ENCODE measurements around the gene TNFRSF19. TPM values are rescaled to one million over a fixed set of nuclear protein-coding genes. Genes with fewer than 3 reads are reported as not detected.

The TNFRSF19 gene
- total RNA-seq, 2 experiments from 2014 or later = not detected

DNA sequence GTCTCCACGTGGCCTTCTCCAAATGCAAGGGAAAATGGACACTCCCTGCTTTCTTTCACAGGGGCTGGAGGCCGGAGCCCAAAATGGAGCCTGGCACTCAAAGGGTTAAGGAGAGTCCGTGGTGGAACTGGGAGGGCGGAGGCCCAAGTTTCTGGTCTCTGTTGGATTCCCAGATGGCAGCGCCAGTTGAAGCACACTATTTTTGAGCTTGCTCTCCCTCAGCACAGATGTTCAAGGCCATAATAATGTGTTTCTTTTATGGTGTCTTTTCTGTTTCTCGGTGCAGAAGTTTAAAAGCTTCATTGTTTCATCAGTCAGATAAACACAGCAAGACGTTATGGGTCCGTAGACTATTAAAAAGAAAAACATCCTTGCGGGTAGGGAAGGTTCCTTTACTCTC, 67.6 kb downstream of the TNFRSF19 start:
- no peaks in the 10 kb centered on the region for H3K36me3 Mint-ChIP-seq (ENCODE audit: low read depth)
- intact Hi-C loops (cut with DNase I, micrococcal nuclease) = no loop called here
- ATAC-seq (ENCODE audit: poor library complexity) (no peak), DNase-seq (no peak)
- H3K27me3 ChIP-seq (ENCODE audit: control insufficient read depth in 1 of 2, insufficient read depth in 2 of 2, low read length in 2 of 2) = no peaks in the 10 kb centered on the region
- H3K27me3 Mint-ChIP-seq = no peaks in the 10 kb centered on the region
- no peaks in the 10 kb centered on the region for H3K4me1 ChIP-seq (ENCODE audit: insufficient read depth, low read length)
- POLR2A ChIA-PET = no interaction called here
- H3K4me3 Mint-ChIP-seq = no peak overlapping the region
- no peak overlapping the region for H3K27ac ChIP-seq (ENCODE audit: low read depth in 1 of 2, low read length in 2 of 2)
- H3K36me3 ChIP-seq (ENCODE audit: insufficient read depth, low read length) = no peaks in the 10 kb centered on the region
- H3K4me3 ChIP-seq (ENCODE audit: low read length) = no peak overlapping the region
- no peaks in the 10 kb centered on the region for H3K9me3 Mint-ChIP-seq
- H3K4me1 Mint-ChIP-seq (ENCODE audit: low read depth) = no peaks in the 10 kb centered on the region
- H3K27ac Mint-ChIP-seq = no peak overlapping the region
- TF ChIP-seq, protein P1, sequence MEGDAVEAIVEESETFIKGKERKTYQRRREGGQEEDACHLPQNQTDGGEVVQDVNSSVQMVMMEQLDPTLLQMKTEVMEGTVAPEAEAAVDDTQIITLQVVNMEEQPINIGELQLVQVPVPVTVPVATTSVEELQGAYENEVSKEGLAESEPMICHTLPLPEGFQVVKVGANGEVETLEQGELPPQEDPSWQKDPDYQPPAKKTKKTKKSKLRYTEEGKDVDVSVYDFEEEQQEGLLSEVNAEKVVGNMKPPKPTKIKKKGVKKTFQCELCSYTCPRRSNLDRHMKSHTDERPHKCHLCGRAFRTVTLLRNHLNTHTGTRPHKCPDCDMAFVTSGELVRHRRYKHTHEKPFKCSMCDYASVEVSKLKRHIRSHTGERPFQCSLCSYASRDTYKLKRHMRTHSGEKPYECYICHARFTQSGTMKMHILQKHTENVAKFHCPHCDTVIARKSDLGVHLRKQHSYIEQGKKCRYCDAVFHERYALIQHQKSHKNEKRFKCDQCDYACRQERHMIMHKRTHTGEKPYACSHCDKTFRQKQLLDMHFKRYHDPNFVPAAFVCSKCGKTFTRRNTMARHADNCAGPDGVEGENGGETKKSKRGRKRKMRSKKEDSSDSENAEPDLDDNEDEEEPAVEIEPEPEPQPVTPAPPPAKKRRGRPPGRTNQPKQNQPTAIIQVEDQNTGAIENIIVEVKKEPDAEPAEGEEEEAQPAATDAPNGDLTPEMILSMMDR (IDR thresholded peaks at IDR 0.05) = no peak
- H3K9me3 ChIP-seq (ENCODE audit: control insufficient read depth in 1 of 2, insufficient read depth in 1 of 2, low read length in 2 of 2) = no peaks in the 10 kb centered on the region
- CTCF ChIA-PET = no interaction called here

- Histone ChIP-seq H3K27me3 (ENCODE audit: control insufficient read depth in 1 of 2, insufficient read depth in 2 of 2, low read length in 2 of 2) (no peaks in the 10 kb centered on the region), H3K4me3 (ENCODE audit: low read length) (no peak overlapping the region), H3K4me1 (ENCODE audit: insufficient read depth, low read length) (no peaks in the 10 kb centered on the region), H3K36me3 (ENCODE audit: insufficient read depth, low read length) (no peaks in the 10 kb centered on the region), H3K27ac (ENCODE audit: low read depth in 1 of 2, low read length in 2 of 2) (no peak overlapping the region), H3K9me3 (ENCODE audit: control insufficient read depth in 1 of 2, insufficient read depth in 1 of 2, low read length in 2 of 2) (no peaks in the 10 kb centered on the region)
- Mint-ChIP-seq H3K36me3 (ENCODE audit: low read depth) (no peaks in the 10 kb centered on the region), H3K4me3 (no peak overlapping the region), H3K27ac (no peak overlapping the region), H3K9me3 (no peaks in the 10 kb centered on the region), H3K27me3 (no peaks in the 10 kb centered on the region), H3K4me1 (ENCODE audit: low read depth) (no peaks in the 10 kb centered on the region)
- intact Hi-C loops (cut with DNase I, micrococcal nuclease) = no loop called here
- TF ChIP-seq, protein P1 (IDR thresholded peaks at IDR 0.05) = no peak
- POLR2A ChIA-PET = interaction anchor here (0.7 kb wide), 1 partner anchor 10 kb away, joined by 3 read pairs; no protein-coding TSS in a partner anchor
- DNase-seq (no peak), ATAC-seq (ENCODE audit: poor library complexity) (no peak)
- CTCF ChIA-PET = no interaction called here
These were observed 69.5 kb downstream of the TNFRSF19 start for GRCh38 chr13:23639674-23640073.

DNA sequence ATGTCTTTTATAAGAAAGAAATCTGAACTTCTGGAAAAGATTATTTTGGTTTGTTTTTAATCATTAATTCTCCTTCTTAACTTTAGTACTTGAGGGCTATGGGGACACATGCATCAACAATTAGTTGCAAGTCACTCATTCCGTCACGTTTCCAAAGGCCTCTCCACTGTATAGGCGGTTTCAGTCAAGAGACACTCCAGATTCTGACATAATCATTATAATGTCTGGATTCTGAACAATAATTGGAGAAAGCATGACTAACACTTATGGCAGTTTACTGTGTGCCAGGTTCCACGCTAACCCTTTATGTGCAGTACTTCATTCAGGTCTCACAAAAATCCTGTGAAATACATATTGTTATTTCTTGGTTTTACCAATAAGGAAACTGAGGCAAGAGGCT, 71.9 kb downstream of the TNFRSF19 start:
- H3K9me3 Mint-ChIP-seq = no peaks in the 10 kb centered on the region
- H3K27ac Mint-ChIP-seq = no peak overlapping the region
- no peak overlapping the region for H3K4me3 Mint-ChIP-seq
- Histone ChIP-seq H3K4me1 (ENCODE audit: insufficient read depth, low read length) (no peaks in the 10 kb centered on the region), H3K27me3 (ENCODE audit: control insufficient read depth in 1 of 2, insufficient read depth in 2 of 2, low read length in 2 of 2) (no peaks in the 10 kb centered on the region), H3K27ac (ENCODE audit: low read depth in 1 of 2, low read length in 2 of 2) (no peak overlapping the region), H3K9me3 (ENCODE audit: control insufficient read depth in 1 of 2, insufficient read depth in 1 of 2, low read length in 2 of 2) (no peaks in the 10 kb centered on the region), H3K4me3 (ENCODE audit: low read length) (no peak overlapping the region), H3K36me3 (ENCODE audit: insufficient read depth, low read length) (no peaks in the 10 kb centered on the region)
- no peaks in the 10 kb centered on the region for H3K4me1 Mint-ChIP-seq (ENCODE audit: low read depth)
- intact Hi-C loops (cut with DNase I, micrococcal nuclease) = no loop called here
- no peak for DNase-seq
- TF ChIP-seq, protein P1 (IDR thresholded peaks at IDR 0.05) = no peak
- ChIA-PET POLR2A (no interaction called here), CTCF (no interaction called here)
- H3K27me3 Mint-ChIP-seq = peaks cover 8% of the 10 kb centered on the region
- no peaks in the 10 kb centered on the region for H3K36me3 Mint-ChIP-seq (ENCODE audit: low read depth)
- no peak for ATAC-seq (ENCODE audit: poor library complexity)
